B cell (primary cell): ENCODE data around the gene SYNJ2.

Experiments
- CTCF ChIP-seq: fragments of 200-600 bp; IDR thresholded peaks from one replicate; pipeline ENCODE4 v1.8.0; 2022; ENCODE audit warnings: antibody characterized with exemption, mild to moderate bottlenecking
- EZH2 ChIP-seq: IDR thresholded peaks from 2 replicates; pipeline ENCODE4 v1.6.1; 2012; ENCODE audit warnings: borderline replicate concordance, low read depth, mild to moderate bottlenecking, moderate library complexity, low read length; ENCODE audit not compliant: insufficient read depth, poor library complexity, severe bottlenecking

GRCh38 chr6:157946865-157947532 lies 34.7 kb upstream of the SYNJ2 start:
- TF ChIP-seq CTCF (peak; percentile 56), EZH2 (no peak)
